GM18858 (cell line): ENCODE data around the gene LCLAT1.

Experiments used
- ATAC-seq: cut with Tn5 transposase; IDR thresholded peaks from one replicate; pipeline ENCODE4 v1.9.1; 2021; ENCODE audit not compliant: unreplicated experiment

Gene LCLAT1

GRCh38 chr2:30663806-30664205 is 216.8 kb downstream of the LCLAT1 start:
- ATAC-seq: no peak

DNA sequence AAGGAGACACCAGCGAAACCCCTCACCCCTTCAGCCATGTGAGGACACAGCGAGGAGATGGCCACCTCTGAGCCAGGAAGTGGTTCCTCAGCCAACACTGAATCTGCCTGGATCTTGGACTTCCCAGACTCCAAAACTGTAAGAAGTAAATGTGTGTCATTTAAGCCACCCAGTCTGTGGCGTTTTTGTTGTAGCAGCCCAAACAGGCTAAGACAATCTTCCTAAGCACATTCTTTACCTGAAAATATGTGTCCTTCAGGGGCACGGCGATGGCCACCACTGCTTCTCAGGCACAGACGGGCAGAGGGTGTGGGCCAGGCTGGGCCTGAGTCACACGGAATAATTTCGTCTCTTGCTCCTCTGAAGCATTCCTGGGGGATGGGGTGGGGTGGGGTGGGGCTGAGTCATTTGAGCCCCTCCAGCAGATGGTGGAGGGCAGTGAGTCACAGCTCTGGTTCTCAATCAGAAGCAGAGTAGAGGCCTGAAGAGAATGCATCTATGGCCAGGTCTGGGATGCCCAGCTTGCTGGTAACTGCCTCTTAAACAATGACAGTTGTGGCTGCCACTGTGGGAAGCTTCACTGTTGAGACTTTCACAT is 217.8 kb downstream of the LCLAT1 start:
- ATAC-seq: no peak

- ATAC-seq: no peak
These were observed 218.8 kb downstream of the LCLAT1 start for GRCh38 chr2:30665761-30666265.

DNA sequence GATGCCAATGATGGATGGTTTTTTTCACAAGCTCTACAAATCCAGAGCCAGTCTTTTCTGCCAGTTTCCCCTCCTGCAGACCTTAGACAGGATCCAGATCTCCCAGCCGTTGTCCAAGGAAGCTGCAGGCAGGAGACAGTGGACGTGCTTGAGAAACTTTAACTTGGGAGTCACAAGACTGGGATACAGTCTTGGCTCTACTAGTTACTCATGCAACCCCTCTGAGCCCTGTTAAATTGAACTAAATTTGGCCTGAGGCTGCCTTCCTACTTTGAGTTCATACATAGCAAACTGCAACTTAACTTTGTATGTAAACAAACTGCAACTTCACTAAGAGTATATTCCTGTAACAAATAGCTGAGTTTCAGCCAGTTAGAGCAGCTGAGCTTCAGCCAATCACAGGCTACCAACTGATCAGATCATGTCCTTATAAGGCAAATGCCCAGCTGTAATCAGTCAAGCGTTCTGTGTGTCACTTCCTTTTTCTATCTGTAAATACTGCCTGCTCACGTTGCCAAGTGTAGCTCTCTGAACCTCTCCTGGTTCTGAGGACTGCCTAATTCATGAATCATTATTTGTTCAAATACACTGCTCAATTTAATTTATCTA is 219.3 kb downstream of the LCLAT1 start:
- ATAC-seq: no peak

DNA sequence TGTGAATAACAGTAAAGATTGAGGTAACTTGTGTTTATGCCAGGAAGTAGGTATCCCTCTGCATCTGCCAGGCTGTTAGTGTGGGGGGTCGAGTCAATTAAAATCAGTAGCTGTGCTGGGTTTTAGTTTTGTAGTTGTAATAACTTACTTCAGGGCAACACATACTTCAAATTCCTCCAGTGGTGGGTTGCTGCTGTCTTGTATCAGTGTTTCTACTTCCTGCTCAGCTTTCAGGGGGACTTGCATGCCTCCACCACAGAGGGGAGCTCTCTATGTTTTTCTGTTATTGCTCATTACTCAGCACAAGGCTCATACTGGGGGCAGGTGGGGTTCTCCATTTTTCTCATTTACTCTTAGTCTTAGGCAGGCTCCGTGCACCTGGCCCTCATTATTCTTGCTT is 223.4 kb downstream of the LCLAT1 start:
- ATAC-seq: no peak

GRCh38 chr2:30673127-30673526 is 226.1 kb downstream of the LCLAT1 start:
- ATAC-seq: no peak

DNA sequence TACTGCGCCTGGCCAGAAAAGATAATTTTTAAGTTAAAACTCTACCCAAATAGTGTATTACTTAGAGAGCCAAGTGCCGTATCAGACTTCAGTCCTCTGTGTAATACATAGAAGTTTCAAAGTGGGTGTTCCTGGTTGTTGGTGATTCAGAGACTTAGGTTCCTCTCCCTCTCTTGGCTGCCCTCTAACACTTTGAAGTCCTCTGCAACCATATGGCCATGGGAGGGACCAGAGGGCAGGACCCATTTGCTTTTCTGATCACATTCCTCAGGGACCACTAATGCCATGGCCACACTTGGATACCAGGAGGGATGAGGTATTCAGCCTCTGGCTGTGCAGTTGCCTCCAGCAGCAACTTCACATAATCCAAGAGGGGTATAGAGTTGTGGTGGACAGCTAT is 228.7 kb downstream of the LCLAT1 start:
- no peak for ATAC-seq

- no peak for ATAC-seq
These were observed 230.2 kb downstream of the LCLAT1 start for GRCh38 chr2:30677231-30677630.

GRCh38 chr2:30677861-30678385 is 230.9 kb downstream of the LCLAT1 start:
- no peak for ATAC-seq

DNA sequence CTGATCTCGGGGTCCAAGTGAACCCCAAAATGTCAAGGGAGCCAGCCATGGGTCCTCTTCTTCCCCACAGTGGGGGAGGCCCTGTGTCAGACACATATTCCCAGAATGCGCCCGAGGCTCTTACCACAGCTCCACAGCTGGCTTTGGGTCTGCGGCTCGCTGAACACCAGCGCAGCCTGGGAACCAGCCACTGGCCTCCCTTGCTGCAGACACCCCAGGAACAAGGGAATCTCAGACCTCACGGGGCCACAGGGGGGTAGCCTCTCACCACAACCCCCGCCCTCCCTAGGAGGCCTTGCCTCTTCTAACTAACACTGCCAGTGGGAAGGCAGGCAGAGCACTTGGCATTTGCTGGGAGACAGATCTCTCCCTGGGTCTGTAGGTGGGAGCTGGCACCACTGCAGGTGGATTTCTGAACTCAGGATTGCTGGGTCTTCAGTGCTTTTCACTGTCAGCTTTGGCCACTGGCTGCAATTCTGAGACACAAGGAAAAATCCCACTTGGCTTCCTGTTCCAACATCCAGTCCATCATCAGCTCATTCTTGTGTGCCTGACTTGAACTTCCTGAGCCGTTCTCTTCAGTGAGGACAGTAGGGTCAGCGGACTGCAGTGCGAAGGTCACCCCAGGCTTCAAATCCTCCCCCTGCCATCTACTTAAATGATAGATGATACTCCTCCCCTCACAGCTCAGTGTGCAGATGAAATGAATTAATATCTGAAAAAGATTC is 231.5 kb downstream of the LCLAT1 start:
- ATAC-seq: no peak

DNA sequence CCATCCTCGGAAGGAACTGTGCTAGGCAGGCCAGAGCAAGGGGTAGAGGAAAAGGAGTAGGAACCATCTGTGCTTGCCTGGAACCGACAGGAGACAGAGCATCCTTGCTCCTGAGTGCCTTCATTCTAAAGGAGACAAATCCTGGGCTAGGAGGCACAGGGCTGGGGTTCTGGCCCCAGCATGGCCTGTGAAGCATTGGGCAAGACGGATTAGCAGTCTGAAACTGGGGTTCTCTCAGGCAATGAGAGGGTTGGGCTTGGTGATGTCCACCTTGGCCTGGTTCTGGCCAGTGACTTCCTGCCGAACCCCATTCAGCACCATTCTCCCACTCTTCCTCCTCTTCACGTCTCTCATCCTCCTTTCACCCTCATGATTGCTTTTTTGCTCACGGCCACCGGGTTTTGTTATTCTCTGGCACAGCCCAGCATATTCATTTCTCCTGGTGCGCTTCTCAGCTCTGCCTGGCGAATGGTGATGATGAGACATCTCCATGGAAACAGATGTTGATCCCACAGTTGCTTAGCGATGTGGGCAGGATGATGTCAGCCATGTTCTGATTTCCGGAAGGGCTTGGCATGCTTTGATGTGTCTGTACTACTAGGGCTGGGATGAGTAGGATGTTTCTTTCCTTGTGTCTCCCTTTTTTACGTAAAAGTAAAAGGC is 232.5 kb downstream of the LCLAT1 start:
- no peak for ATAC-seq

GRCh38 chr2:30680121-30680520 is 233.1 kb downstream of the LCLAT1 start:
- ATAC-seq: no peak

DNA sequence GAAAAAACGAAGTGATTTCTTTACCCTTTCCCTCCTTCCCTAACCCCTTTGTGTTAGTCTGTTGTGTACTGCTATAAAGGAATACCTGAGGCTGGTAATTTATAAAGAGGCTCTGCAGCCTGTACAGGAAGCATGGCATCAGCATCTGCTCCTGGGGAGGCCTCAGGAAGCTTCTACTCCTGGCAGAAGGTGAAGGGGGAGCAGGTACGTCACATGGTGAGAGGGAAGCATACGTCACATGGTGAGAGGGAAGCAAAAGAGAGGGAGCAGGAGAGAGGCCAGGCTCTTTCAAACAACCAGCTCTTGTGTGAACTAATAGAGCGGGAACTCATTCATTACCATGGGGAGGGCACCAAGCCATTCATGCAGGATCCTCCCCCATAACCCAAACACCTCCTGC is 234.0 kb downstream of the LCLAT1 start:
- no peak for ATAC-seq

DNA sequence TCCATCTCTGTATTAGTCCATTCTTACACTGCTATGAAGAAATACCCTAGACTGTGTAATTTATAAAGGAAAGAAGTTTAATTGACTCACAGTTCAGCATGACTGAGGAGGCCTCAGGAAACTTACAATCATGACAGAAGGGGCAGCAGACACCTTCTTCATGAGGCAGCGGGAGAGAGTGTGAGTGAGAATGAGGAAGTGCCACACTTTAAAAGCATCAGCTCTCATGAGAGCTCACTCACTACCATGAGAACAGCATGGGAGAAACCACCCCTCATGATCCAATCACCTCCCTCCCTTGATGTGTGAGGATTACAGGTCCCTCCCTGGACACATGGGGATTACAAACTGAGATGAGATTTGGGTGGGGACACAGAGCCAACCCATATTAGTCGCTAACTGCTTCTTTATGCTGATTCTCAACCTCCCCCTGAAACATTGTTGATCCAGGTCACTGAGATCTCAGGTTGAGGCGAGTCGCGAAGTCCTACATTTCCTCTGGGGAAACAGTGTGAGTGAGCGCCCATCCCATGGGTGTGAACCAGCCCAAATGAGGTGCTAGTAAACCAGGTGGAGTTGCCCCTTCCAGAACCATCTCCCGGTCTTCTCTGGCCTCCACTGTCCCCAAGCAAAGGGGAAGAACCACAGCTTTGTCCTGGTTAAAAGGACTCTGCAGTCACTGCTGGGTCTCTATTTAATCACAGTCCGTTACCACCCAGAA is 236.3 kb downstream of the LCLAT1 start:
- no peak for ATAC-seq

DNA sequence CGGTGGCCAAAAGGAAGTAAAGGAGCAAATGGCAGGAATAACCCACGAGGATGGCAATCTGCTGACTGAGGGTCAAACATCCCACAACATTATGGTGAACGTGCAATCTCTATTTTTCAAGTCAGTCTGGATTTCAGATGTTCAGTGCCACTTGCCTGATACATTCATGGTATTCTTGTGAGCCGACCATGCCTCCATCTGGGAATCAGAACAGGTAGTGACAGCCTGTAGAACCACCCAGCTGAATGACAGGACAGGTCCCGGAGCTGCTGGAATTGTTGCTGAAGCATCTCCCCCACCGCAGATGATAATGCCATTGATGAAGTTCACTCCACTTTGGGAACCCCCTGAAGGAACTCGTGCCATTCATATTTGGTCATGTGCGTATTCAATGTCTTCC is 237.0 kb downstream of the LCLAT1 start:
- no peak for ATAC-seq

GRCh38 chr2:30684516-30684915 is 237.5 kb downstream of the LCLAT1 start:
- no peak for ATAC-seq

- no peak for ATAC-seq
These were observed 237.9 kb downstream of the LCLAT1 start for GRCh38 chr2:30684996-30685395.

DNA sequence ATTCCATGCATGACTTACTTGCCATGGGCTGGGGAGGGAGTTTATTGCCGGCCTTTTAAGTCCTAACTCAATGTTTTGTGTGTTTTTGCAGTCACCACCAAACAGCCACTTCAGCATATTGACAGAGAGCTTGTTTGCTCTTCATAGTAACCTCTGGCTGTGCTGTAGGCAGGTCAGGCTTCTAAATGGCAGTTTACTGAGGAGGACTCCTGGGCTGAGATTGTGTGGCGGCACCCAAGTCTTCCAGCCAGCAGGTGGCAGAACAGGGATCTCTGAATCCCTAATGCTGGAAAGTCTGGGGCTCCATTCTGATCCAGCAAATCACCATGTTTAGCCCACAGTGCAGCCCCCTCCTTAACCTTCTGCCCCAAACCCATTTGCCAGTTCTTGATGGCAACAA is 239.0 kb downstream of the LCLAT1 start:
- no peak for ATAC-seq

DNA sequence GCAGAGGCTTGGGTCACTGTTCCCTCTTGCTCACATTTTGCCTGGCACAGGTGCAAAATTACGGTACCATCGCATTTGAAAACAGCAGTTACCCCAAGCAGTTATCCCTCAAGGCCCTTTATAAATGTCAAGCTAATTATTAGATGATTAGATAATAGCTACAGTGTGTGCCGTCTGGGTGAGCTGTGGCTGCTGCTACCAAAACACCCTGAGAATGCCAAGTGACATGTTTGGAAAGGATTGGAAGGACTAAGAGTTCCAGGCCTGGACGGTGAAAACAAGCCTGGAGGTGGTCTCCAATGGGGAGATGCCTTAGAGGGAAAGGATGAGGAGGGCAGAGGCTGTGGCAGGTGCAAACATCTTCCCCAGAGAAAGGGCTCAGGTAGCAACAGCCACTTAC is 239.6 kb downstream of the LCLAT1 start:
- no peak for ATAC-seq

DNA sequence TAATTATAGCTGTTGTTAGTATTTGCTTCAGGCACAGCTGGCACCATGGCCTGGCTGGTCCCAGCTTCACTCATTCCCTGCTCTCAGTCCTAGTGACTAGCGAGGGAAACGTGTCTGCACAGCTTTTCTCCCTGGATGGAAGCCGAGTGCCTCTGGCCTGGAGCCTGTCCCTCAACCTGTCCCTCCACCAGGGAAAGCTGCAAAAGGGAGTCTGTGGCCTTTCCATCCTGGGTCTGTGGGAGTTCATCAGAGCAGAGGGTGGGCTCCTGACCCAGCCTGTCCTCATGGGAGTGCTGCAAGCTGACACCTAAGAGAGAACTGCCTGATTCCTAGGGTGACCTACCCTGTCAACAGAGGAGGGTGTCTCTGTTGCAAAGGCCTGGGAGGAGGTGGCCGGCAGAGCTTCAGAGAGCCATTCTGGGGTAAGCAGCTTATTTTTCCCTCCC is 241.9 kb downstream of the LCLAT1 start:
- no peak for ATAC-seq
